Measurements from ENCODE around the gene TMC5.

The TMC5 gene

DNA sequence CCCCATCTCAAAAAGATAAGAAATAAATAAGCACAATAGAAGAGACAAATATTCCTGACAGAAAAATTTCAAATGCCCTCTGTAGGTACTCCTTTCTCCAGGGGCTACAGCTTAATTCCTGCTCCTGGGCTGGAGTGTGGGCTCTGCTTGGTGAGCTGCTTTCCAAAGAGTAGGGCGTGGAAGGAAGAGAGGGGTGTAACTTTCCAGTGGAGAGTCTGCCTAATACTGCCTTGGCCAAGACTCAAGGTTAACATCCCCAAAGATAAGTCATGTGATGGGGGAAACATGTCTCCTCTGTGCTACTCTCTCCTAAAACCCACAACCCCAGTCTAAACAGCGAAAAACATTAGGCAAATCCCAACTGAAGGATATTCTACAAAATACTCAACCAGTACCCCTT is 42.7 kb downstream of the TMC5 start:
- no peak for DNase-seq

DNA sequence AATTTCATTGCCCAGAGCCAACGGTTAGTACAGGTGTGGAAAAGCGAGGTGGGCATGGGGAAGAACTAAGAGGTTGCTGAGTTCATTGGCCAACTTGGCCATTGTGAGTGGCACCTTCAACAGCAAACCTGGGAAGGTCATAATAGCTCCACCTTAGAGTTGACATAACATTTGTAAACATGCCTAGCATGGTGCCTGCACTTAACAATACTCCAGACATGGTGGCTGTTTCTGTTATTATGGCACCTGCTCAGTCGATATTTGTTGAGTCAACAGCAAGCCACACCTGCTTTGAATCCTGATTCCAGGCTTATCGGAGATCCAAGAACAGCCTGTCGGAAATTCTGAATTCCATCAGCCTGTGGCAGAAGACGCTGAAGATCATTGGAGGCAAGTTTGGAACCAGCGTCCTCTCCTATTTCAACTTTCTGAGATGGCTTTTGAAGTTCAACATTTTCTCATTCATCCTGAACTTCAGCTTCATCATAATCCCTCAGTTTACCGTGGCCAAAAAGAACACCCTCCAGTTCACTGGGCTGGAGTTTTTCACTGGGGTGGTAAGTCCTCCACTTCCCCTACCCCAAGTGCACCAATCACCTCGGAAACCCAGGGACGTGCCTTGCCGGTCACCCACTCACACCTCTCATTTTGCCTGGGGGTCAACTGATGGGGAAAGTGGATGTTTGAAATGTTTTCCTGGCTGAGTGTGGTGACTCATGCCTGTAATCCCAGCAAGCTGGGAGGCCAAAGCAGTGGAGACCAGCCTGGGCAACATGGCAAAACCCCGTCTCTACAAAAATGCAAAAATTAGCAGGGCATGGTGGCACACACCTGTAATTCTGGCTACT is 46.0 kb downstream of the TMC5 start:
- no peak for DNase-seq

DNA sequence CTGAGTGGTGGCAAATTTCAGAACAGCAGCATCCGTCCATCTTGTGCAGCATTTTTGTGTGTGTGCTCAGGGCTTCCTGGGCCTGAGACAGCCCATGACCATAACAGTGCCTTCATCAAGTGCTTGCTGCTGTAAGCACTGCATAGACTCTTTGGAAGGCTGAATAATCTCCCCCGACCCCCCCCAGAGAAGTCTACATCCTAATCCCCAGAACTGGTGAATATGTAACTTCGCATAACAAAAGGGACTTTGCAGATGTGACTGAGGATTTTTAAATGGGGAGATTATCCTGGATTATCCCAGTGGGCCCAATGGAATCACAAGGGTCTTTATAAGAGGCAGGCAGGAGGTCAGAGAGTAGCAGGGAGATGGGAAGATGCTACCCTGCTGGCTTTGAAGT is 50.6 kb downstream of the TMC5 start:
- DNase-seq, result no peak

DNA sequence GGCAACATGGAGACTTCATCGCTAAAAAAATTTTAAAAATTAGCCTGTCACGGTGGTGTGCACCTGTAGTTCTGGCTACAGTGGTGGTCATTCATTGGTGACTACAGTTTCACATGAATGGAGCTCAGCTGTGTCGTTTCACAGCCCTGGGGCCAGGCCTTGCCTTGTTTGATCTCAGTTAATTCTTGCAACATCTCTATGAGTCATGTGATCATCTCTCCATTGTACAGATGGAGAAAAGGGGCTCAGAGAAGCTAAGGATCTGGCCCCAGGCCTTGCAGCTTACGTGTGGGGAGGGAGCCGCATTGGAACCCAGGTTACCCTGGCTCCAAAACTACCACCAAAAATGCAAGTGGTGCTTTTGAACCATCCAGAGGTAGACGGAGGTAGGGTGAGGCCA is 54.8 kb downstream of the TMC5 start:
- no peak for DNase-seq

DNA sequence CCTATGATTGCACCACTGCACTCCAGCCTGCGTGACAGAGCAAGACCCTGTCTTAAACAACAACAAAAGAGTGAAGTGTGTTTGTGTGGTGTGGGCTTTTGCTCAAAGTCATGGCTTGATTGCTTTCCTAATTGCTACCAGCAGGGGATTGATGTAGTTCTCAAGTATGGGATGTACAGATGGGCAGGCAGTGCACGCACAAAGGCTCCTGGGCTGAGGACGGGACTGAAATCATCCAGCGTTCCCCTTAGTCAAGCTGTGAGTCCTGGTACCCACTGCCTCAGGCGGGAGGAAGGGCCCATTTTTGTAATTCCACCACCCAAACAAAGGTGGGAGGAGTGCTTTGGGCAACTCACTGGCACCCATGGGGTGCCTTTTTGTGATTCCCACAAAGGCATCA is 56.9 kb downstream of the TMC5 start:
- DNase-seq, result no peak

DNA sequence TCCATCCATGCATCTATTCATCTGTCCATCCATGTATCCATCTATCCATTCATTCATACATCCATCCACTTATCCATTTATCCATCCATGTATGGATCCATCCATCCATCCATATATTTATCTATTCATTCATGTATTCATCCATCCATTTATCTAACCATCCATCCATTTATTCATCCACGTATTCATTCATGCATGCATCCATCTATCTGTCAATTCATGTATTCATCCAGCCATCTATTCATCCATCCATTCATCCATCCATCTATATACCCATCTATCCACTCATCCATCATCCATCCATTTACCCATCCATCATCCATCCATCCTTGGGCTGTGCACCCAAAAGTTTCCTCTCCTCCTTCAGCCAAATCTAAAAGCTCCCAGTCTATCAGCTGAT is 60.8 kb downstream of the TMC5 start:
- no peak for DNase-seq

DNA sequence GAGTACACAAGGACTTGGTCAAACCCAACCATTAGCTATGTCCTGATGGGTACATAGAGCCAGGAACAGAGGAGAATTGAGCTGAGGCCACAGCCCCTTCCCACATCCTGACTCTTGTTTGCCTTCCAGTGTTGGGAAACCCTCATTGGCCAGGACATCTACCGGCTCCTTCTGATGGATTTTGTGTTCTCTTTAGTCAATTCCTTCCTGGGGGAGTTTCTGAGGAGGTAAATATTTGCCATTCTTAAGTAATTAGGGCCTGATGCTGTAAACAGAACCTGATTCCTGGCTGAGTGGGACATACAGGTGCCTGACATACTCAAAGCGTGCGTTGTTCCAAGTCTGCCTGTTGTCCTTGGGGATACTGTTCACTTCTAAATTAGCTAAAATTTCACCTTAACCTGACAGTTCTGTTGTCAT is 61.6 kb downstream of the TMC5 start:
- DNase-seq, result no peak

DNA sequence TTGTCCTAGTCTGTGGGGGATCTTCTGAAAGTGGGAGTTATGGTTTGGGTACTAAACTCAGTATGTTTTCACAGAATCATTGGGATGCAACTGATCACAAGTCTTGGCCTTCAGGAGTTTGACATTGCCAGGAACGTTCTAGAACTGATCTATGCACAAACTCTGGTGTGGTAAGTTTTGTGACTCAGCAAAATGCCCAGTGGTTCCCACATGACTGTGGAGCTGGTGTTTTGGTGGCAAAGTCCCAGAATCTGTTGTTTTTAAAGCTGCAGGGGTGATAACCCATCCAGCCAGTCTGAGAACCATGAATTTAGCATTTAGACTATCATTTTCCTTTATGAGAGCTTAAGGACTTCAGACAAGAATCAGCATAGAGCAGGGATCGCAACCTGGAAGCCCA is 63.6 kb downstream of the TMC5 start:
- DNase-seq, result no peak

DNA sequence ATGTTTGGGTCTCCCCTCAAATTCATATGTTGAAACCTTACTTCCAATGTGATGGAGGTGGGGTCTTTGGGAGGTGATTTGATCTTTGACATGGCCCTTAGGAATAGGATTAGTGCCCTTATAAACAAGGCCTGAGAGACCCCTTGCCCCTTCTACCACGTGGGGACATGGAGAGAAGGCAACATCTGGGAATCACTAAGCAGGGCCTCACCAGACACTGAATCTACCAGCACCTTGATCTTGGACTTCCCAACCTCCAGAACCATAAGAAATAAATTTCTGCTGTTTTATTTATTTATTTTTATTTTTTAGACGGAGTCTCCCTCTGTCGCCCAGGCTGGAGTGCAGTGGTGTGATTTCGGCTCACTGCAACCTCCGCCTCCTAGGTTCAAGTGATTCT is 64.1 kb downstream of the TMC5 start:
- no peak for DNase-seq

DNA sequence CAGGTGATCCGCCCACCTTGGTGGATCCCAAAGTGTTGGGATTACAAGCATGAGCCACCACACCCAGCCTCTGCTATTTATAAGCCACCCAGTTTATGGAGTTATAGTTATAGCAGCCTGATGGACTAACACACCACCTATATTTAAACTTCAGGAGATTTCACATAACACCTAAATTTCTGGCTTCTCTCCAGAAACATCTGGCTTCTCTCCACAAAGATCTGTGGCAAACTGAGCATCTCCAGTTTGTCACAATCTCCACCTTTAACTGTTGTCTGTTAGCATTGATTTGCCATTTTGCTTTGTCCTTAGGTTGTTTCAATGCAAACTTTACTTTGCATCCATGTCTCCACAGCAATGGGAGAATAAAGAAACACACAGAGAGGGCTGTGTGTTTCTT is 64.6 kb downstream of the TMC5 start:
- no peak for DNase-seq

DNA sequence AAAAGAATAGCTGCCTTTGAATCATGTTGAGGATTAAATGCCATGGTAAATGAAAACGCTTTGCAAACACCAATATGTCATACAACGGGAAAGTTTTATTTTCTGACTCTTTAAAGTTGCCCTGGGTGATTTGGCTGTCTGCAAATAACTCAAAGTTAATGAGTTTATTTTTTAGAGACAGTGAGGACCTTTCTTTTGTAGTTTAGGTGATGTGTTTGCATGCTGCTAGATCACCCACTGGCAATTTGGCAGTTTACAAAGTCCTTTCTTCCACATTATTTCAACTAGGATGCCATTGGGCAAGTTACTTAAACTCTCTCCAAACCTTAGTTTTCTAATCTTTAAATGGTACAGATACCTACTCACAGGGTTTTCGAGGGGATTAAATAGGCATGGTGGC is 66.4 kb downstream of the TMC5 start:
- DNase-seq, result no peak

DNA sequence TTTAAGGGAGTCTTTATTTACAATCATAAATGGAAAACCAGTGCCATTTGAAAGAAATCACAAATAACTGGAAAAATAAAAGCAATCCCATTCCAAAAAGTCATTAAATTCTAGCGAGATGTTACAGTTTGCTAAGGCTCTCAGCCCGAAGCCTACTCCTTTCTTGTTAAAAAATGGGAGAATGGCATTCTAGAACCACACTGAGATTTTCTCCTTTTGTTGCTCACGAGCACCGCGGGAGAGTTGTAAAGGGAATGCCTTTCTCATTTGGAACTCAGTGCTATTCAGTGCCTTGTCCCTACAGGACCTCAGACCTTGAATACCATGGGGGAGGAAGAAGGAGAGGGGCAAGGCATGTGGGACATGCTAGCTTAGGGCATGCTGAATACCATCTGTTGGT is 67.9 kb downstream of the TMC5 start:
- DNase-seq, result no peak

DNA sequence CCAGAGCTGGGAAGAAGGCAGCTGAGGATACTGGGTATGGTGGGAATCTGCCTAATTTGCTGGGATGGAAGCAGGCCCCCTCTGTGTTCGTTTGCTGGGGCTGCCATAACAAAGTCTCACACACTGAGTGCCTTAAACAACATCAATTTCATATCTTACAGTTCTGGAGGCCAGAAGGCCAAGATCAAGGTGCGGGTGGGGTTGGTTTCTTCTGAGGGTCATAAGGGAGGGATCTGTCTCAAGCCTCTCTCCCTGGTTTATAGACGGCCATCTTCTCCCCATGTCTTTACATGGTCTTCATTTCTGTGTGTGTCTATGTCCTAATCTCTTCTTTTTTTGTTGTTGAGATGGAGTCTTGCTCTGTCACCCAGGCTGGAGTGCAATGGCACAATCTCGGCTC is 68.4 kb downstream of the TMC5 start:
- no peak for DNase-seq

DNA sequence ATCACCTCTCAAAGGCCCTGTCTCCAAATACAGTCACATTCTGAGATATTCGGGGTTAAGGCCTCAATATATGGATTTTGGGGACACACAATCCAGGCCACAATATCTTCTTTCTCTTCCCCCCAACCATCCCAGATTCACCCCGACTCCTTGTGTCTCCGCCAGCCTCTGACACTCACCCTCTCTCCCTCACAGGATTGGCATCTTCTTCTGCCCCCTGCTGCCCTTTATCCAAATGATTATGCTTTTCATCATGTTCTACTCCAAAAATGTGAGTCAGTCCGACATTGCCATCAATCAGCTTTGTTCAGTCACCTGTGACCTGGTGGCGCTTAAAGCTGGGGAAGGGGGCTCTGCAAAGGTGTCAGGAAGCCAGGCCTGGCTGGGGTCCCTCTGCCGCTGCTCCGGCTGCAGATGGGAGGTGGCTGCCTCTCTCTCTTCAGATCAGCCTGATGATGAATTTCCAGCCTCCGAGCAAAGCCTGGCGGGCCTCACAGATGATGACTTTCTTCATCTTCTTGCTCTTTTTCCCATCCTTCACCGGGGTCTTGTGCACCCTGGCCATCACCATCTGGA is 69.2 kb downstream of the TMC5 start:
- DNase-seq, result no peak

DNA sequence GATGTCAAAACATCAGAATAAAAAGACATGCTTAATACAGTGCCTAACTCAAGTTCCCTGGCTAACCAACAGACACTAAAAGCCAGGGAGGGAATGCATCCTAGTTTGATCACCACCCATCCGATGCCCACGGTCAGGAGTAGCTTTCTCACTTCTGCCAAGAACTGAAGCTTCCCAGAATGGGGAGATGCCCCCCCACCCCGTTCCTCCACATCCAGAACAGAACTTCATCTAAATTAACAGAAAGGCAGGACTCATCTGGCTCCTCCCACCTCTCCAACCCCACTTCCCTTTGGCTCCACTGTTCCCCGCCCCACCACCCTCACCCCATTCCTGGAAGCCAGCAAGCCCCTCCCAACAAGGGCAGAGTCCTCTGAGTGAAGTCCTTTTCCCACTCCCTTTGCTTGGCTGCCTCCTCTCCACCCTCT is 70.5 kb downstream of the TMC5 start:
- DNase-seq, result no peak

DNA sequence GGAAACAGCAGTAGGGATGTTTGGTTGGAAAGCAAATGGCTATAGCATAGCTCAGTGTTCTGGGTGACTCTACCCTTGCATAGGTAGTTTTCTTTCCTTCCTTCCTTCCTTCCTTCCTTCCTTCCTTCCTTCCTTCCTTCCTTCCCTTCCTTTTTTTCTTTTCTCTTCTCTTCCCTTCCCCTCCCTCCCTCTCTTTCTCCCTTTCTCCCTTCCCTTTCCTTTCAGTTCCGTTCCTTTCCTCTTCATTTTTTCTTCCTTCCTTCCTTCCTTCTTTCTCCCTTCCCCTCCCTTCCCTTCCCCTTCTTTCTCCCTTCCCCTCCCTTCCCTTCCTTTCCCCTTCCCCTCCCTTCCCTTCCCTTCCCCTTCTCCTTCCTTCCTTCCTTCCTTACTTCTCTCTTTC is 72.9 kb downstream of the TMC5 start:
- DNase-seq, result no peak

DNA sequence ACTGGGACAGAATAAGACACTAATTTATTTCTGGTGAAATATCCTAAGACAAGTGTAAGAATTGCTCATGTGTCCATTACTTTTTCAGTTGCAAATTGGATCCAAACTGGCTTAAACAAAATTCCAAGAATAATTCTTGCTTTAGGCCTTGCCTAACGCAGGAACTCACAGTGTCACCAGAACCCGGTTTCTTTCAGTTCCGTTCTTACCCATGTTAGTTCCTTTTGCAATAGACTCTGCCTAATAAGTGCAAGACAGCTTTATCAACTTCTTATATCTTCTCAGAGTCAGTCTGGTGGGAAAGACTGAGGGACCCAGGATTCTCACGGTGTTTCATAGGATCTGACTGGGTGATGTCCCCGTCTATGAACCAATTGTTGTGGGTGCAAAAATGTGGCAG is 79.5 kb downstream of the TMC5 start:
- DNase-seq, result no peak

DNA sequence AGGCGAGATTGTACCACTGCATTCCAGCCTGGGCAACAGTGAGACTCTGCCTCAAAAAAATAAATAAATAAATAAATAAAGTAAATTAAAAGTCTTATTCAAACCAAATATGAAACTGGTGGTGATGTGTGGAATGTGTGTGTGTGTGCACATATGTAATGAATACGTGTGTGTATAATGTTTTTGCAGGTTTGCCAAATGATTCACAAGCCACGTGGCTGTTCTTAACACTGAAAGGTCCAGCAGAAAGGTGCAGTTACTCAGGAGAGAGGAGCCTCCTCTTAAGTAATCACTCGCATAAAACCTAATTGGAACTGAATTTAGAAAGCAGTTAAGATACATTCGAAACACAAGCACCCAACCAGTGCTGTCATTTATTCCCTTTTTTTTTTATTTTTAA is 81.3 kb downstream of the TMC5 start:
- DNase-seq, result no peak

DNA sequence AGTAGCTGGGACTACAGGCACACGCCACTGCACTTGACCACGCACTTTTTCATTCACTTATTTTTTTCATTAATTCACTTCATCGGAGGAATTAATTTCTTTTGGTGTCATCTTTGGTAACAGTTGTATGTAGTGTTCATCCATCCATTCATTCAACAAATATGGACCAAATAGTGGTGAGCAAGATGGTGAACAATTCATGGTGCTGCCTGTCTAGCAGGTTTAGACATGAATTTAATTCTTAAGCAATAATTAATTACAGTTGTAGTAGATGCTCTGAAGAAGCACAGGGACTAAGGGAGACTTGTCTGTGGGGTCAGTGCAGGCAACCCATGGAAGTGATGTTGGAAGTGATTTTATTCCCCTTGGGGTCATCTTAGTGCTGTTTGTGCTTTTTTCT is 81.8 kb downstream of the TMC5 start:
- DNase-seq, result no peak

DNA sequence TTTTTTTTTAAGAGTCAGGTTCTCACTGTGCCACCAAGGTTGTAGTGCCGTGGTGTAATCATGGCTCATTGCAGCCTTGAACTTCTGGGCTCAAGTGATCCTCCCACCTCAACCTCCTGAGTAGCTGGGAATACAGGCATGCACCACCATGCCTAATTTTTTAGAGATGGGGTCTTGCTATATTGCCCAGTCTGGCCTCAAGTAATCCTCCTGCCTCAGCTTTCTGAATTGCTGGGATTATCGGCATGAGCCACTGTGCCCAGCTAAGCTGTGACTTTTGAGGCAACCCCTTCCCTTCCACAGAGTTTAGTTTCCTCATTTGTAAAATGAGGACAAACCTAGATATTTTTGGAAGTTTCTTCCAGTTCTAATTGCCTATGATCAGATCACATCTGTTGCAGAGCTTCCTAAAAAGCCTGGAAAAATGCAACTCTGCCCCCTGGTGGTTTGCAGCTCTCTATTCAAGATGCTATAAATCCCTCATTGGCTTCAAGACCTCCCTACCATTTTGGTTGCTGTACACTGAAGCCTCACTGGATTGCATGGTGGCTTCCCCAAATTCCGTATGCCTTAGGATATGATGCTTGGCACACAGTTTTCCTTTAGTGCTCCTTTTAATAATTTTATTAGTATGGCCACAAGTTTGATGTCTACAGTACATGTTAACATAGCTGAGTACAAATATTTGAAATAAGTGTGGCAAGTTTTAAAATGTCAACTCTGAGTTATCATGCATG is 84.9 kb downstream of the TMC5 start:
- no peak for DNase-seq

DNA sequence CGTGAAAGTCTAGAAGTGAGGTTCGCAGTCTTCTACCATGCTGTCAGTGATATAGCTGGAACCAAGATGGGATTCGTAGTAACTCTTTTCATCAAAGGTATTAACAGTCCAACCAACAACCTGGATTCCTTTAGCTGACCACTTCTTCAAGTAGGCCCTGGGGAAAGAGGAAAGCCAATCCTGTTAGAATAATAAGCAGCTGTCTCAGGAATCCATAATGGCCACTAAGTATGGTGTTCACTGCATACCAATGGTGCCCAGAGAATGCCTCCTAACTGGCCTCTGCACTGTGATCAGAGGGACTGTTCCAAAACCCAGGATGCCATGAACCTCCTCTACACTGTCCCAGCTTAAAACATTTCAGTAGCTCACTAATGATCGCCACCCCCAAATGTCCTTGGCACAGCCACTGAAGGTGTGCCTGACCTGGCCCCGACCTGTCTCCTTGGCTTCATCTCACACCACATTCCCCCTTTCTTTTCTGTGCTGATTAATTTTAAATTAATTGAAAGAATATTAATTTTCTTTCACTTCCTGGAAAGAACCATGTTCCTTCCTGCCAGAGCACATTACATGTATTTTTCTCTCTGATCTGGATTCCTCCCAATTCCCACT is 85.9 kb downstream of the TMC5 start:
- no peak for DNase-seq

DNA sequence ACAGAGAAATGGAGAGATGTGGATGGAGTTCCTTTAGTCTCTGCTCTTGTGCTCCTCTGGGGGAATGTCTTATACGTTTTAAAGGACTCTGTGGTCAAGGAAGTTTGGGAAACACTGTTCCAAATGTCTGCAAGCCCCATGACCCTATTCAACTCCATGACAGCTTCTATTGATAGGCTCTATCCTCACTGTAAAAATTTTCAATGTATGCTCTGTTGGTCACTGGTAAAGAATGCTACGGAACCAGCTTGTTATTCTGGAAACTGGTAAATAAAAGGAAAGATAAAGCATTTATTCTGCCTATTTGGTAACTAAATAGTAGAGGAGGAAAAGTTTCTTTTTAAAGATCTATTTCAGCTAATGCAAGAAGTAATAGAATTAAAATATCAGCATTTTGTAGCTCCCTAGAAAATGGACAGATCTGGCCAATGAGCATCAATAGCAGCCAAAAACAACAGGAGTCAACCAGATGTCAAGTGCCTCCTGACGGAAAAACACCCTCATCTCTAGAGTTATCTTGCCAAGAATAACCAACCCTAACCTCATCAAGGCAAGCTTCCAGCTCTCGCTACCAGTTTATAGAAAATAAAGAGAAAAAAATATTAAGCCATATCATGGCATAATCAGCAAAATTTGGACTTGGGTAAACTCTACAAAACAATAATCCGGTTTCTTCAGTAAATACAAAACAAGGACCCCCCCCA is 88.1 kb downstream of the TMC5 start:
- DNase-seq, result no peak

DNA sequence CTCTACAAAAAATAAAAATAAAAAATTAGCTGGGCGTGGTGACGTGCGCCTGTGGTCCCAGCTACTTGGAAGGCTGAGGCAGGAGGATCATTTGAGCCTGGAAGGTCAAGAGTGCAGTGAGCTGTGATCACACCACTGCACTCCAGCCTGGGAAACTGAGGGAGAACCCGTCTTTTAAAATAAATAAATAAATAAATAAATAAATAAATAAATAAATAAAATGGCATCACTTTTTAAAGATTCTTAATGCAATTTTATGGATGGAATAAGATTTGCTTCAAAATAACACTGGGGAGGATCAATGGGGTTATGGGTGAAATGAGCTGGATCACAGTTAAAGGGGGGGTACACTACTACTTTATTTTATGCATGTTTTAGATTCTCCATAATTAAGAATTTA is 89.3 kb downstream of the TMC5 start:
- DNase-seq, result no peak

Data from SIG-M5 (cell line).